Mesenchymal stem cell (in vitro differentiated cells and primary cell): ENCODE measurements around the gene CYP1A1.
A peak's percentile ranks its signal among the peaks of the same experiment; 100 is the strongest.

Experiments
- DNase-seq: peaks from one replicate; pipeline ENCODE4 v3.0.0-alpha.2; 2013
- H2AFZ ChIP-seq: one replicate; pipeline ENCODE4 v1.6.1; 2013; ENCODE audit warnings: low read depth, mild to moderate bottlenecking, control low read depth, inconsistent platforms, low read length, moderate library complexity
- H2AK5ac ChIP-seq: 2 replicates; pipeline ENCODE4 v1.6.1; 2013; ENCODE audit warnings: low read length, moderate library complexity, mild to moderate bottlenecking, inconsistent platforms; ENCODE audit not compliant: severe bottlenecking
- H2BK120ac ChIP-seq: one replicate; pipeline ENCODE4 v1.6.1; 2013; ENCODE audit warnings: low read depth, mild to moderate bottlenecking, inconsistent platforms, low read length, moderate library complexity
- H2BK12ac ChIP-seq, 2 experiments: one replicate each; pipeline ENCODE4 v1.6.1; 2013; ENCODE audit warnings: inconsistent platforms in 2 of 2, low read length in 2 of 2, mild to moderate bottlenecking in 2 of 2, moderate library complexity in 2 of 2, control low read depth in 1 of 2
- H2BK15ac ChIP-seq: one replicate; pipeline ENCODE4 v1.6.1; 2013; ENCODE audit warnings: mild to moderate bottlenecking, low read depth, inconsistent platforms; ENCODE audit not compliant: poor library complexity, severe bottlenecking
- H2BK5ac ChIP-seq: 2 replicates; pipeline ENCODE4 v1.6.1; 2013; ENCODE audit warnings: low read depth, mild to moderate bottlenecking, low read length, control low read depth, inconsistent platforms; ENCODE audit not compliant: poor library complexity, severe bottlenecking
- H3K14ac ChIP-seq, 2 experiments: one replicate each; pipeline ENCODE4 v1.6.1; 2013; ENCODE audit warnings: inconsistent platforms in 2 of 2, low read length in 2 of 2, control low read depth in 1 of 2, mild to moderate bottlenecking in 1 of 2, moderate library complexity in 1 of 2
- H3K18ac ChIP-seq, 2 experiments: one replicate each; pipeline ENCODE4 v1.6.1; 2013; ENCODE audit warnings: inconsistent platforms in 2 of 2, low read length in 2 of 2, control low read depth in 1 of 2, low read depth in 1 of 2, mild to moderate bottlenecking in 1 of 2
- H3K23ac ChIP-seq, 2 experiments: one replicate each; pipeline ENCODE4 v1.6.1; 2013; ENCODE audit warnings: inconsistent platforms in 2 of 2, low read length in 2 of 2, mild to moderate bottlenecking in 2 of 2, moderate library complexity in 2 of 2, control low read depth in 1 of 2
- H3K27ac ChIP-seq: 2 replicates; pipeline ENCODE4 v1.5.1; 2013; ENCODE audit warnings: mild to moderate bottlenecking, moderate library complexity, low read length, control low read depth, inconsistent platforms; ENCODE audit not compliant: poor library complexity, severe bottlenecking
- H3K27me3 ChIP-seq, 2 experiments: 2 replicates each; pipeline versions ENCODE4 v1.6.1 to v1.7.0; 2013; ENCODE audit warnings: low read length in 2 of 2, mild to moderate bottlenecking in 2 of 2, moderate library complexity in 2 of 2, control low read depth in 1 of 2, inconsistent platforms in 1 of 2; ENCODE audit not compliant: control insufficient read depth in 1 of 2, insufficient read depth in 1 of 2
- H3K36me3 ChIP-seq, 2 experiments: 2 replicates each; pipeline versions ENCODE4 v1.6.1 to v1.7.0; 2013; ENCODE audit warnings: low read length in 2 of 2, control low read depth in 1 of 2, inconsistent platforms in 1 of 2, low read depth in 1 of 2, mild to moderate bottlenecking in 1 of 2; ENCODE audit not compliant: insufficient read depth in 2 of 2, control insufficient read depth in 1 of 2
- H3K4ac ChIP-seq, 2 experiments: one replicate each; pipeline ENCODE4 v1.6.1; 2013; ENCODE audit warnings: inconsistent platforms in 2 of 2, low read length in 2 of 2, mild to moderate bottlenecking in 2 of 2, moderate library complexity in 2 of 2, control low read depth in 1 of 2, low read depth in 1 of 2
- H3K4me1 ChIP-seq: 2 replicates; pipeline ENCODE4 v1.6.1; 2013; ENCODE audit warnings: low read depth, low read length, control low read depth; ENCODE audit not compliant: control insufficient read depth, insufficient read depth
- H3K4me2 ChIP-seq: 2 replicates; pipeline ENCODE4 v1.6.1; 2013; ENCODE audit warnings: low read length, mild to moderate bottlenecking, inconsistent platforms; ENCODE audit not compliant: poor library complexity, severe bottlenecking
- H3K4me3 ChIP-seq, 2 experiments: 2 replicates each; pipeline versions ENCODE4 v1.5.1 to v1.7.0; 2013; ENCODE audit warnings: low read length in 2 of 2, mild to moderate bottlenecking in 2 of 2, control low read depth in 1 of 2, low read depth in 1 of 2; ENCODE audit not compliant: insufficient read depth in 1 of 2
- H3K79me1 ChIP-seq: replicated peaks from 2 replicates; pipeline ENCODE4 v1.6.1; 2013; ENCODE audit warnings: mild to moderate bottlenecking, control low read depth, low read length, inconsistent platforms; ENCODE audit not compliant: poor library complexity, severe bottlenecking
- H3K9ac ChIP-seq: 2 replicates; pipeline ENCODE4 v1.7.0; 2013; ENCODE audit warnings: mild to moderate bottlenecking, low read length, moderate library complexity
- H3K9me3 ChIP-seq: 2 replicates; pipeline ENCODE4 v1.7.0; 2013; ENCODE audit warnings: mild to moderate bottlenecking, low read length; ENCODE audit not compliant: control insufficient read depth
- H4K8ac ChIP-seq: one replicate; pipeline ENCODE4 v1.6.1; 2013; ENCODE audit warnings: inconsistent platforms, mild to moderate bottlenecking, low read length, moderate library complexity
- H4K91ac ChIP-seq: one replicate; pipeline ENCODE4 v1.6.1; 2013; ENCODE audit warnings: mild to moderate bottlenecking, low read length, inconsistent platforms
- WGBS: methylation state at CpG from one replicate; pipeline ENCODE4 v1.1.7; 2013; ENCODE audit warnings: mixed read lengths; 5-methylcytosine and 5-hydroxymethylcytosine counted together

The CYP1A1 gene

DNA sequence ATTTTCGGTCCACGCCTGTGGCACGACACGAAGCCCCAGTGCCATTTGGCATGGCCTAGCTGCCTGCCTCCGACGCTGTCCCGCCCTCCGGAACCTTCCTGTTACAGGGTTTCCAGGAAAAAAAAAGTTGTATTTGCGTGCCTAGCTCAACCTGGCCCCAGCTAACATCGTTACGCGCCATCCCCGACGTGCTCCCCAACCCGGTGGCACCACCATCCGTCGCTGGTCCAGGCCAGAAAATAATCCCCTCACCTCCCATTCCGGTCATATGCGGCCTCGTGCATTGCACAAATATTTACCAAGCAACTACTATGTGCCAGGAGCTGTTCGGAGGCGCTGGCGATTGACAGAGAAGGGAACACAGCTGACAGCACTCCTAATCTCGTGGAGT, 1.4 kb upstream of the CYP1A1 start:
- H2AFZ ChIP-seq, result no peak overlapping the region
- H4K8ac ChIP-seq, result peak overlapping the region; percentile 35
- peak overlapping the region in 1 of 2 experiments; percentile 73 for H3K4me3 ChIP-seq
- no peaks in the 10 kb centered on the region for H3K79me1 ChIP-seq
- no peak overlapping the region for H2BK5ac ChIP-seq
- peak overlapping the region in 1 of 2 experiments; percentile 23 for H2BK12ac ChIP-seq
- peaks cover 75 to 82% of the 10 kb centered on the region in 2 experiments for H3K27me3 ChIP-seq
- DNase-seq, result no peak
- no peak overlapping the region for H2BK120ac ChIP-seq
- no peak overlapping the region for H3K23ac ChIP-seq
- H3K36me3 ChIP-seq, result no peaks in the 10 kb centered on the region
- H3K27ac ChIP-seq, result no peak overlapping the region
- no peak overlapping the region for H3K9ac ChIP-seq
- peak overlapping the region; percentile 6 for H4K91ac ChIP-seq
- peaks cover 14% of the 10 kb centered on the region for H3K4me1 ChIP-seq
- H3K14ac ChIP-seq, result peak overlapping the region in 1 of 2 experiments; percentile 13
- peak overlapping the region; percentile 81 for H3K4me2 ChIP-seq
- no peaks in the 10 kb centered on the region for H3K9me3 ChIP-seq
- H3K18ac ChIP-seq, result peak overlapping the region in 1 of 2 experiments; percentile 22
- H2AK5ac ChIP-seq, result no peak overlapping the region
- H3K4ac ChIP-seq, result no peak overlapping the region
- H2BK15ac ChIP-seq, result peak overlapping the region; percentile 49
- WGBS, result 86% methylated on average over 24 of the region's 24 CpGs

DNA sequence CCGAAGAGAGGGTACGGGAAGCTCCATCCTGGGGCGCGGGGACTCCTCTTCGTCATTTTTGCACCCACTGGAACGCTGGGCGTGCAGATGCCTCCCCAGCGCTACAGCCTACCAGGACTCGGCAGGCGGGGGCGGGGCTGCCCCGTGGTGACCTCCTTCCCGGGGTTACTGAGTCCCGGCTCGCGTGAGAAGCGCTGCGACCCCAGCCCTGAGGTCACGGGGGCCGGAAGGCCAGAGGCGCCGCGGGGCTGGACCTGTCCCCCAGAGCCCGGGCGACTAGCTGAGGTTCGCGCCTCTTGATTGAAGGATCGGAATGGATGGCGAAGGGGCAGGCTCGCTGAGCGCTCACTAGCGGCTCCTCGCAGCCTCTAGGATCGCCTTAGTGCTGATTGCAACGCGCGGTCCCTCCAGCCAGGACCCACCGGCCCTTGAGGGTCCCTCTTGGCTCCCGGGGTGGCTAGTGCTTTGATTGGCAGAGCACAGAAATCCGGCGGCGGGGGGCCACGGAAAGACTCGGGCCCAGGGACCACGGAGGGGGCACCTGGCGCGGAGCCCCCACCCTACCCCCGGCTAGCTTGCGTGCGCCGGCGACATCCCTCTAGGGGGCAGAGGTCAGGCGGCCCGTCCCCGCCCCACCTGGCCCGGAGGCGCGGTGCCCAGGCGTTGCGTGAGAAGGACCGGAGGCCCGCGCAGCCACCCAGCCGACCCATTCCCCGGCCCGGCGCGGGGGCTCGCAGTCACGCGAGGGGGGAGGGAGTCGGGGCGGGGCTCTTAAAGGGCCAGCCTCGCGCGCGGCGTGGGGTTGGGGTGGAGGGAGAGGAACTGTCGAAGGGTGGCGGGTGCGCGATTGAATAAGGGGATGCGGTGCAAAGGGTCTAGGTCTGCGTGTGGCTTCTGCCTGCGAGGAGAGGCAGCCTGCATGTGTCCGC, 781 bp upstream of the CYP1A1 start:
- H3K79me1 ChIP-seq, result no peaks in the 10 kb centered on the region
- peak overlapping the region; percentile 74 for H2AFZ ChIP-seq
- H2BK5ac ChIP-seq, result no peak overlapping the region
- peaks cover 14% of the 10 kb centered on the region for H3K4me1 ChIP-seq
- H3K4me2 ChIP-seq, result peak overlapping the region; percentile 81
- H3K9ac ChIP-seq, result peak overlapping the region; percentile 32
- H3K23ac ChIP-seq, result no peak overlapping the region
- peak overlapping the region; percentile 35 for H4K8ac ChIP-seq
- H2AK5ac ChIP-seq, result no peak overlapping the region
- peak overlapping the region; percentile 45 to 73 for H3K4me3 ChIP-seq
- H2BK15ac ChIP-seq, result peak overlapping the region; percentile 49
- no peak overlapping the region for H3K4ac ChIP-seq
- 3% methylated on average over 76 of the region's 86 CpGs for WGBS
- peak overlapping the region; percentile 30 for H4K91ac ChIP-seq
- no peak overlapping the region for H2BK120ac ChIP-seq
- no peaks in the 10 kb centered on the region for H3K9me3 ChIP-seq
- H3K14ac ChIP-seq, result peak overlapping the region in 1 of 2 experiments; percentile 13
- H3K18ac ChIP-seq, result peak overlapping the region; percentile 22 to 27
- peaks cover 76 to 82% of the 10 kb centered on the region in 2 experiments for H3K27me3 ChIP-seq
- H3K36me3 ChIP-seq, result peaks cover 0 to 3% of the 10 kb centered on the region in 2 experiments
- peak overlapping the region in 1 of 2 experiments; percentile 23 for H2BK12ac ChIP-seq
- H3K27ac ChIP-seq, result no peak overlapping the region
- peak; percentile 60 for DNase-seq

DNA sequence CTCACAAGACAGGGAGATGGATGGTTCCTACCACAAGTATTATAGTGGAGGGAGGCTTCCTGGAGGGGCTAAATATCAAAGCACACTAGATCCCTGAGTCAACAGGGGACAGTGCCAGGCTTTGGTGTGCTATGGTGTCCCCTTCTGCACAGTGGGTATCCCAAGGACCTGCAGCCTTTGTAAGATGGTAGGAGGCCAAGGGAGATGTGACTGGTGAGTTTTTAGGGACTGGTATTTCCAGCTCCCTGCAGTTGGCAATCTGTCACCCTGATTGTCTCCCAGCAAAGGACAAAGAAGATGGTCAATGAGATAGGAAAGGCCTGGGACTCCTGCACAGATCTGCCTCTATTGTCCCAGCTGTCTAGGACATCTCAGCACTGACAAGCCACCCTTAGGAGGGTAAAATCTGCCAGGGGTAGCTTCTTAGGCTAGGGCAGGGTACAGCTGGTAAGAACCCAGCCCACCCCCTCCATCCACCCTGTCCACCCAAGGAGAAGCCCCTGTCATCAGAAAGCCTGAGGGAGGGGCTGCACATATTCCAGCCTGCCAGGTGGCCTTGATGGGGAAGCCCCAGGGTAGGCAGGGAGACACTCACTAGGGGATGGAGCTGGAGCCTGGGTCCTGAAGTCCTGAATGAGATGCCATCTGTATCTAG, 631 bp downstream of the CYP1A1 start:
- Histone ChIP-seq H2BK120ac (no peak overlapping the region), H3K4ac (no peak overlapping the region), H3K9me3 (peaks cover 5% of the 10 kb centered on the region), H3K27ac (no peak overlapping the region), H3K9ac (no peak overlapping the region), H2BK12ac (peak overlapping the region in 1 of 2 experiments; percentile 19), H2BK5ac (no peak overlapping the region), H4K8ac (no peak overlapping the region), H4K91ac (no peak overlapping the region), H3K4me1 (peaks cover 14% of the 10 kb centered on the region), H3K23ac (no peak overlapping the region), H3K4me2 (no peak overlapping the region), H3K4me3 (no peak overlapping the region), H2AK5ac (no peak overlapping the region), H2BK15ac (no peak overlapping the region), H3K18ac (no peak overlapping the region), H3K27me3 (peaks cover 68 to 80% of the 10 kb centered on the region in 2 experiments), H3K79me1 (no peaks in the 10 kb centered on the region), H3K36me3 (peaks cover 0 to 3% of the 10 kb centered on the region in 2 experiments), H2AFZ (no peak overlapping the region), H3K14ac (no peak overlapping the region)
- DNase-seq, result no peak

DNA sequence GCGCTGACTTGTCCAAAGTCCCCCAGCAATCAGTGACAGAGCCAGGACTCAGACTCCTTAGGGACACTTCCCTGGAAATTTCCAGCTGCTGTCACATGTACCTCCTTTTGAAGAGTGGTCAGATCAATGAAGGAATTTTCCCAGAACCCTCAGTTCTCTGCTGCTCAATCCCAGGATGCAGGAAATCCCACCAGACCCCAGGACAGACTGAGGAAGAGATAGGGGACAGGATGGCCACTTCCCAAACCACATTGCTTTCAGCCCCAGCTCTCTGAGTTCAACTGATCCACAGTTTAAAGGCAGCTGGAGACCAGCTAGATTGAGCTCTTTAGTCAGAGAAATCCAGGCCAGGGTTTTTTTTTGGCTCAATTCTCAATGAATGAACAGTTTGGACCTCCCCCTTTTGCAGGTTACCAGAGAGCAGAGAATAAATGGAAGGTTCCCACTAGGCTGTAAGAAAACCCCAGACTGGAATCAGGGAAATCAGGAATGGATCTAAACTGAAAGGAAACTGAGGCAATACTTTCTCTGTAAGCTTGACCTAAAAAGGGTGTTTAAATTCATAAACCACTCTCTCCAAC, 1.5 kb downstream of the CYP1A1 start:
- no peak overlapping the region for H4K91ac ChIP-seq
- no peak overlapping the region for H2AFZ ChIP-seq
- H3K9ac ChIP-seq, result no peak overlapping the region
- H3K14ac ChIP-seq, result no peak overlapping the region
- H3K4me3 ChIP-seq, result no peak overlapping the region
- peaks cover 0 to 3% of the 10 kb centered on the region in 2 experiments for H3K36me3 ChIP-seq
- H3K18ac ChIP-seq, result no peak overlapping the region
- H3K9me3 ChIP-seq, result peaks cover 5% of the 10 kb centered on the region
- H3K4me2 ChIP-seq, result no peak overlapping the region
- no peak overlapping the region for H3K4ac ChIP-seq
- no peak overlapping the region for H4K8ac ChIP-seq
- peak; percentile 80 for DNase-seq
- peaks cover 68 to 80% of the 10 kb centered on the region in 2 experiments for H3K27me3 ChIP-seq
- H2BK15ac ChIP-seq, result no peak overlapping the region
- H2BK5ac ChIP-seq, result no peak overlapping the region
- H3K27ac ChIP-seq, result no peak overlapping the region
- H2BK120ac ChIP-seq, result no peak overlapping the region
- no peak overlapping the region for H2AK5ac ChIP-seq
- H3K79me1 ChIP-seq, result no peaks in the 10 kb centered on the region
- WGBS, result 71% methylated on average over 1 of the region's 1 CpG
- no peak overlapping the region for H3K23ac ChIP-seq
- H3K4me1 ChIP-seq, result peaks cover 14% of the 10 kb centered on the region
- H2BK12ac ChIP-seq, result no peak overlapping the region
